ENCODE measurements around the gene HAUS6.

Gene HAUS6

DNA sequence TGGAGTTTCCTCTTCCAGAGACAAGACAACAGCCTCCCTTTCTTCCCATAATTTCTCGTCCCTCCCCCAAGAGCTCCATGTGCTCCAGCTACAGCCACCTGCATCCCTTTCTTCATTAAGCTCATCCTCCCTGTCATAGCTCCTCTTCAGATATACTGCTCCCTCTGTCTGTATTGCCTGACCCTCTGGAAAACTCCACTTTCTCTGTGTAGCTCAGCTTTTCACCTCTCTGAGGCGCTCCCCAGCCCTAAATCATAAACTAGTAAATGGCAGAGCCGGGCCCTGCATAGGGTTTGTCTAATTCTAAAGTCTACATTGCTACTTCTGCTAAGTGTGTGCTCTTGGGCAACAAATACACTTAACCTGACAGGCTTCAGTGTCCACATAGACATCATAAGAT, 33.4 kb upstream of the HAUS6 start:
- Histone ChIP-seq H3K4me1 (ENCODE audit: insufficient read depth, low read length, severe bottlenecking) (peaks cover 21% of the 10 kb centered on the region), H3K9ac (ENCODE audit: low read length) (no peak overlapping the region), H3K36me3 (ENCODE audit: insufficient read depth, low read length) (no peaks in the 10 kb centered on the region), H3K9me3 (ENCODE audit: low read length) (no peaks in the 10 kb centered on the region), H3F3A (ENCODE audit: insufficient read depth, low read length) (no peaks in the 10 kb centered on the region), H3K4me2 (ENCODE audit: low read length) (no peak overlapping the region), H3K9me2 (ENCODE audit: low read depth, low read length) (no peaks in the 10 kb centered on the region), H3K79me2 (ENCODE audit: insufficient read depth, low read length) (no peaks in the 10 kb centered on the region), H3K4me3 (ENCODE audit: low read depth, low read length, poor library complexity, severe bottlenecking) (no peak overlapping the region), H3K27me3 (ENCODE audit: insufficient read depth, low read length) (no peaks in the 10 kb centered on the region), H4K20me1 (ENCODE audit: insufficient read depth, low read length) (no peaks in the 10 kb centered on the region), H2AFZ (ENCODE audit: low read length) (no peak overlapping the region), H3K27ac (ENCODE audit: low read depth, low read length, poor library complexity, severe bottlenecking) (no peak overlapping the region)
- TF ChIP-seq EZH2 (IDR thresholded peaks at IDR 0.05; ENCODE audit: borderline replicate concordance, low read length) (no peak), CTCF (IDR thresholded peaks at IDR 0.05; ENCODE audit: low read length) (no peak)

GRCh38 chr9:19133549-19134345, 31.0 kb upstream of the HAUS6 start:
- H3K79me2 ChIP-seq (ENCODE audit: insufficient read depth, low read length), result no peaks in the 10 kb centered on the region
- H3F3A ChIP-seq (ENCODE audit: insufficient read depth, low read length), result 0 out of 2 replicates have a peak, but pooled peaks cover 5% of the 10 kb centered on the region
- H3K4me1 ChIP-seq (ENCODE audit: insufficient read depth, low read length, severe bottlenecking), result peaks cover 32% of the 10 kb centered on the region
- no peak overlapping the region for H3K27ac ChIP-seq (ENCODE audit: low read depth, low read length, poor library complexity, severe bottlenecking)
- H3K4me3 ChIP-seq (ENCODE audit: low read depth, low read length, poor library complexity, severe bottlenecking), result no peak overlapping the region
- no peaks in the 10 kb centered on the region for H3K9me3 ChIP-seq (ENCODE audit: low read length)
- H3K9me2 ChIP-seq (ENCODE audit: low read depth, low read length), result no peaks in the 10 kb centered on the region
- H4K20me1 ChIP-seq (ENCODE audit: insufficient read depth, low read length), result no peaks in the 10 kb centered on the region
- no peak overlapping the region for H2AFZ ChIP-seq (ENCODE audit: low read length)
- no peak overlapping the region for H3K9ac ChIP-seq (ENCODE audit: low read length)
- no peaks in the 10 kb centered on the region for H3K27me3 ChIP-seq (ENCODE audit: insufficient read depth, low read length)
- H3K36me3 ChIP-seq (ENCODE audit: insufficient read depth, low read length), result no peaks in the 10 kb centered on the region
- no peak overlapping the region for H3K4me2 ChIP-seq (ENCODE audit: low read length)
- TF ChIP-seq CTCF (IDR thresholded peaks at IDR 0.05; ENCODE audit: low read length), result no peak
- no peak for TF ChIP-seq EZH2 (IDR thresholded peaks at IDR 0.05; ENCODE audit: borderline replicate concordance, low read length)

DNA sequence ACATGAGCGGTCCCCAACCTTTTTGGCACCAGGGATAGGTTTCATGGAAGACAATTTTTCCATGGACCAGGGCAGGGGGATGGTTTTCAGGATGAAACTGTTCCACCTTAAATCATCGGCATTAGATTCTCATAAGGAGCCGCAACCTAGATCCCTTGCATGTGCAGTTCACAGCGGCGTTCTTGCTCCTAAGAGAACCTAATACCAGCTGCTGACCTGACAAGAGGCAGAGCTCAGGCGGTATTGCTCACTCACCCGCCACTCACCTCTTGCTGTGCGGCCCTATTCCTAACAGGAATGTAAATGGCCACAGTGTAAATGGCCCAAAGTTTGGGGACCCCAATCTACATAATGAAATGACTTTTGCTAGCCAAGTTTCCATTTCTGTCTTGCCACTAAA, 27.7 kb upstream of the HAUS6 start:
- no peaks in the 10 kb centered on the region for H3K9me2 ChIP-seq (ENCODE audit: low read depth, low read length)
- peak overlapping the region; percentile 58; the same call in 1 of the 2 replicates for H3K4me2 ChIP-seq (ENCODE audit: low read length)
- H3K36me3 ChIP-seq (ENCODE audit: insufficient read depth, low read length), result peaks cover 9% of the 10 kb centered on the region; the same call in 1 of the 2 replicates
- no peak overlapping the region for H3K4me3 ChIP-seq (ENCODE audit: low read depth, low read length, poor library complexity, severe bottlenecking)
- H3K9ac ChIP-seq (ENCODE audit: low read length), result no peak overlapping the region
- no peak overlapping the region for H3K27ac ChIP-seq (ENCODE audit: low read depth, low read length, poor library complexity, severe bottlenecking)
- no peaks in the 10 kb centered on the region for H3K27me3 ChIP-seq (ENCODE audit: insufficient read depth, low read length)
- 0 out of 2 replicates have a peak, but pooled peaks cover 5% of the 10 kb centered on the region for H3F3A ChIP-seq (ENCODE audit: insufficient read depth, low read length)
- H2AFZ ChIP-seq (ENCODE audit: low read length), result no peak overlapping the region
- H3K4me1 ChIP-seq (ENCODE audit: insufficient read depth, low read length, severe bottlenecking), result peaks cover 45% of the 10 kb centered on the region
- no peaks in the 10 kb centered on the region for H3K79me2 ChIP-seq (ENCODE audit: insufficient read depth, low read length)
- TF ChIP-seq CTCF (IDR thresholded peaks at IDR 0.05; ENCODE audit: low read length) (no peak), EZH2 (IDR thresholded peaks at IDR 0.05; ENCODE audit: borderline replicate concordance, low read length) (no peak)
- no peaks in the 10 kb centered on the region for H4K20me1 ChIP-seq (ENCODE audit: insufficient read depth, low read length)
- no peaks in the 10 kb centered on the region for H3K9me3 ChIP-seq (ENCODE audit: low read length)

Data from OCI-LY1 (cell line).